ENCODE measurements around the gene SCGN.

The SCGN gene

GRCh38 chr6:25640446-25640845, 11.6 kb upstream of the SCGN start:
- no peak for DNase-seq (ENCODE audit: low read depth in 2 of 2)

- DNase-seq (ENCODE audit: low read depth in 2 of 2): no peak
These were observed 11.1 kb upstream of the SCGN start for GRCh38 chr6:25640891-25641290.

GRCh38 chr6:25641377-25641776, 10.6 kb upstream of the SCGN start:
- no peak for DNase-seq (ENCODE audit: low read depth in 2 of 2)

- DNase-seq (ENCODE audit: low read depth in 2 of 2): no peak
These were observed 9.9 kb upstream of the SCGN start for GRCh38 chr6:25641940-25642666.

- DNase-seq (ENCODE audit: low read depth in 2 of 2): no peak
These were observed 9.2 kb upstream of the SCGN start for GRCh38 chr6:25642667-25643328.

GRCh38 chr6:25645916-25646315, 6.1 kb upstream of the SCGN start:
- no peak for DNase-seq (ENCODE audit: low read depth in 2 of 2)

GRCh38 chr6:25649611-25650010, 2.4 kb upstream of the SCGN start:
- DNase-seq (ENCODE audit: low read depth in 2 of 2): no peak

- DNase-seq (ENCODE audit: low read depth in 2 of 2): no peak
These were observed 3.7 kb downstream of the SCGN start for GRCh38 chr6:25655723-25656122.

- no peak for DNase-seq (ENCODE audit: low read depth in 2 of 2)
These were observed 7.8 kb downstream of the SCGN start for GRCh38 chr6:25659633-25660368.

- peak; percentile 28 to 30 for DNase-seq (ENCODE audit: low read depth in 2 of 2)
These were observed 8.5 kb downstream of the SCGN start for GRCh38 chr6:25660512-25660911.

GRCh38 chr6:25661129-25661779, 9.2 kb downstream of the SCGN start:
- DNase-seq (ENCODE audit: low read depth in 2 of 2): no peak

GRCh38 chr6:25665455-25665854, 13.4 kb downstream of the SCGN start:
- DNase-seq (ENCODE audit: low read depth in 2 of 2): no peak

GRCh38 chr6:25669413-25669812, 17.4 kb downstream of the SCGN start:
- DNase-seq (ENCODE audit: low read depth in 2 of 2): no peak

GRCh38 chr6:25670208-25670607, 18.2 kb downstream of the SCGN start:
- DNase-seq (ENCODE audit: low read depth in 2 of 2): no peak

- no peak for DNase-seq (ENCODE audit: low read depth in 2 of 2)
These were observed 18.9 kb downstream of the SCGN start for GRCh38 chr6:25670793-25671513.

- DNase-seq (ENCODE audit: low read depth in 2 of 2): no peak
These were observed 19.6 kb downstream of the SCGN start for GRCh38 chr6:25671652-25672051.

GRCh38 chr6:25675167-25675566, 23.2 kb downstream of the SCGN start:
- DNase-seq (ENCODE audit: low read depth in 2 of 2): no peak

GRCh38 chr6:25676775-25677174, 24.8 kb downstream of the SCGN start:
- no peak for DNase-seq (ENCODE audit: low read depth in 2 of 2)

- no peak for DNase-seq (ENCODE audit: low read depth in 2 of 2)
These were observed 29.8 kb downstream of the SCGN start for GRCh38 chr6:25681848-25682247.

GRCh38 chr6:25682324-25682723, 30.3 kb downstream of the SCGN start:
- no peak for DNase-seq (ENCODE audit: low read depth in 2 of 2)

GRCh38 chr6:25684565-25684964, 32.5 kb downstream of the SCGN start:
- no peak for DNase-seq (ENCODE audit: low read depth in 2 of 2)

- no peak for DNase-seq (ENCODE audit: low read depth in 2 of 2)
These were observed 33.2 kb downstream of the SCGN start for GRCh38 chr6:25685251-25685650.
